ENCODE measurements around the gene C1QTNF12. TPM values are rescaled to one million over a fixed set of nuclear protein-coding genes. Genes with fewer than 3 reads are reported as not detected.
A peak's percentile ranks its signal among the peaks of the same experiment; 100 is the strongest.

C1QTNF12 gene
- total RNA-seq, 1 donor from 2014 or later, result 2.2 TPM

GRCh38 chr1:1286313-1287261, 40.1 kb upstream of the C1QTNF12 start:
- intact Hi-C loops (cut with micrococcal nuclease), result no loop called here
- Mint-ChIP-seq H3K27me3 (ENCODE audit: insufficient read depth) (no peaks in the 10 kb centered on the region), H3K4me3 (no peak overlapping the region), H3K36me3 (ENCODE audit: low read depth) (no peaks in the 10 kb centered on the region), H3K27ac (no peak overlapping the region), H3K9me3 (no peaks in the 10 kb centered on the region), H3K4me1 (ENCODE audit: low read depth) (no peaks in the 10 kb centered on the region)
- DNase-seq (ENCODE audit: low spot score), result no peak

GRCh38 chr1:1285611-1286311, 39.2 kb upstream of the C1QTNF12 start:
- DNase-seq (ENCODE audit: low spot score), result no peak
- H3K36me3 Mint-ChIP-seq (ENCODE audit: low read depth), result no peaks in the 10 kb centered on the region
- no peaks in the 10 kb centered on the region for H3K27me3 Mint-ChIP-seq (ENCODE audit: insufficient read depth)
- H3K4me1 Mint-ChIP-seq (ENCODE audit: low read depth), result no peaks in the 10 kb centered on the region
- H3K27ac Mint-ChIP-seq, result no peak overlapping the region
- intact Hi-C loops (cut with micrococcal nuclease), result no loop called here
- H3K4me3 Mint-ChIP-seq, result no peak overlapping the region
- H3K9me3 Mint-ChIP-seq, result no peaks in the 10 kb centered on the region

DNA sequence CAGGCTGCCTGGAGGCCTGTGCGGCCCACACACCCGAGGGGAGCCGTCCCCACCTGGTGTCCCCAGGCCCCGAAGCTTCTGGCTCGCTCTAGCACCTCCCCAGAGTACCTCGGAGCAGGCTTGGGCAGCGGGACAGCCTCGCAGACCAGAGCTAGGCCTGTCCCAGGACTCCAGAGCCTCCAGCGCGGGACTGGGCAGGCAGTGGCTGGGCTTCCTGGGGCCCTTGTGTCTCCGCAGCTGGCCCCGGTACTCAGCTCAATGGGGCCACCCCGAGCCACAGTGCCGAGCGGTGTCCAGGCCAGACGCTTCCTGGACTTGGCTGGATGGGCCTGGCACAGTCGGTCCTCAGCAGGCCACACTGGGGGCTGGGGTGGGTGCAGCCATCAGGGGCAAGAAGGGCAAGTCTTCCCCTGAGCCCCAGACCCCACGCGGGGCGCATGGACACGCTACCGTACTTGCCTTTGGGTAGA, 38.6 kb upstream of the C1QTNF12 start:
- Mint-ChIP-seq H3K36me3 (ENCODE audit: low read depth) (no peaks in the 10 kb centered on the region), H3K27ac (no peak overlapping the region), H3K4me1 (ENCODE audit: low read depth) (no peaks in the 10 kb centered on the region), H3K27me3 (ENCODE audit: insufficient read depth) (no peaks in the 10 kb centered on the region), H3K9me3 (no peaks in the 10 kb centered on the region), H3K4me3 (no peak overlapping the region)
- intact Hi-C loops (cut with micrococcal nuclease), result no loop called here
- DNase-seq (ENCODE audit: low spot score), result no peak

DNA sequence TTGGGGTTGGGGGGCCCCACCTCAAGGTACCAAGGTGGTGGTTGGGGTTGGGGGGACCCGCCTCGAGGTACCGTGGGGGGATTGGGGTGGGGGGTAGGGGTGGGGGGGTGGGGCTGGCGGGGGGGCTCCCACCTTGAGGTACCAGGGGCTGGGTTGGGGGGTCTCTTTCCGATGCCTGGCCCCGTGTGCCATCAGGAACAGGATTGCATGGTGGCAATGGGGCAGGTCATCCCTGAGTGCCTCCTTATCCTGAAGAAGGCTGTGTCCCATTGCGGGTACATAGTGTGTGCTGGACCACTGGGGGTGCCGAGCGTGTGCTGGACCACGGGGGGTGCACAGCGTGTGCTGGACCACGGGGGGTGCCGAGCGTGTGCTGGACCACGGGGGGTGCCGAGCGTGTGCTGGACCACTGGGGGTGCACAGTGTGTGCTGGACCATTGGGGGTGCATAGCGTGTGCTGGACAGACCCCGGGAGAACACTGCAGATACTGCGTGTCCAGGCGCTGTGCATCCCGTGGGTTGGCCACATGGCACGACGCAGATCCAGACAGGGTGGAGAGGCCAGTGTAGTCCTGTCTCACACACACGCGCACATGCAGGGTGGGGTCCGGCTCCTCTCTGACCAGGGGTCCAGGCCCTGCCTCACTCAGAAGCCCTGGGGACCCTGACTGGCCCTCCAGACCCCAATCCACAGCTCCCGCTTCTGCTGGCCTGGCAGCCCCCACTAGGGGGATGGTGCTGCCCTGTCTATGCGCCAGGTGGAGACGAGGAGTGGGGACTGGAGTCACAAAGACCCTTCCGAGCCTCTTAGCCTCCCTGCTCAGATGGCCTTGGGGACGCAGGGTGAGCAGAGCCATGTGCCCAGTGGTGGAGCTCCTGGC, 37.9 kb upstream of the C1QTNF12 start:
- H3K36me3 Mint-ChIP-seq (ENCODE audit: low read depth), result no peaks in the 10 kb centered on the region
- no peaks in the 10 kb centered on the region for H3K4me1 Mint-ChIP-seq (ENCODE audit: low read depth)
- no peaks in the 10 kb centered on the region for H3K27me3 Mint-ChIP-seq (ENCODE audit: insufficient read depth)
- H3K9me3 Mint-ChIP-seq, result no peaks in the 10 kb centered on the region
- H3K27ac Mint-ChIP-seq, result no peak overlapping the region
- intact Hi-C loops (cut with micrococcal nuclease), result no loop called here
- H3K4me3 Mint-ChIP-seq, result no peak overlapping the region
- DNase-seq (ENCODE audit: low spot score), result no peak

DNA sequence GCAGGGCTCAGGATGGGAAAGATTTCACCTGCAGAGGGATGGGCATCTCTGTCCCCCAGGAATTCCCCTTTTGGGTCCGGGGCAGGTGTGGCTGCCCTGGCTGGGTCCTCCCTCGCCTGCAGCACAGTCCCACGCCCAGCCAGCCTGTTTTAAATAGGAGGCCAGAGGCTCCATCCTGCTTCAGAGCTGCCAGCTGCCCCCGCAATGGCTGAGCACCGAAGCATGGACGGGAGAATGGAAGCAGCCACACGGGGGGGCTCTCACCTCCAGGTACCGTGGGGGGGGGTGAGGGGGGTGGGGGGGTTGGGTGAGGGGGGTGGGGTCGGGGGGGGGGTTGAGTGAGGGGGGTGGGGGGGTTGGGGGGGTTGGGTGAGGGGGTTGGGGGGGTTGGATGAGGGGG, 37.3 kb upstream of the C1QTNF12 start:
- Mint-ChIP-seq H3K36me3 (ENCODE audit: low read depth) (no peaks in the 10 kb centered on the region), H3K27ac (no peak overlapping the region), H3K9me3 (no peaks in the 10 kb centered on the region), H3K27me3 (ENCODE audit: insufficient read depth) (no peaks in the 10 kb centered on the region), H3K4me3 (no peak overlapping the region), H3K4me1 (ENCODE audit: low read depth) (no peaks in the 10 kb centered on the region)
- intact Hi-C loops (cut with micrococcal nuclease), result no loop called here
- DNase-seq (ENCODE audit: low spot score), result no peak

DNA sequence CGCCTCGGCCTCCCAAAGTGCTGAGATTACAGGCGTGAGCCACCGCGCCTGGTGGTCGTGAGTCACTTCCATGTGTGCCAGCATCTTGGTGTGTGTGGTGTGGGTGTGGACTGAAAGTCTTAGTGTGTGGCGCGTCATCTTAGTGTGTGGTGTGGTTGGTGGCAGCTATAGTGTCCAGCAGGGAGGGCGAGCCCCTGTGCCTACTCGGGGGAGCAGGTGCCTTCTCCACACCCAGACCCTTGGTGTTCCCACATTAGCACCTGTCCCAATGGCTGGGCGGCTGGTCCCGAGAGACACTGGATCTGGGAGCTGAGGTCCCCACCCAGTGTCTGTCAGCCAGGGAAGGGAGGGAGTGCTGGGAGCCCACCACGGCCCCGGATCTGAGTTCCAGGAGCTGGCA, 36.5 kb upstream of the C1QTNF12 start:
- Mint-ChIP-seq H3K27ac (no peak overlapping the region), H3K36me3 (ENCODE audit: low read depth) (no peaks in the 10 kb centered on the region), H3K4me3 (no peak overlapping the region), H3K27me3 (ENCODE audit: insufficient read depth) (no peaks in the 10 kb centered on the region), H3K9me3 (no peaks in the 10 kb centered on the region), H3K4me1 (ENCODE audit: low read depth) (no peaks in the 10 kb centered on the region)
- DNase-seq (ENCODE audit: low spot score), result no peak
- intact Hi-C loops (cut with micrococcal nuclease), result no loop called here

DNA sequence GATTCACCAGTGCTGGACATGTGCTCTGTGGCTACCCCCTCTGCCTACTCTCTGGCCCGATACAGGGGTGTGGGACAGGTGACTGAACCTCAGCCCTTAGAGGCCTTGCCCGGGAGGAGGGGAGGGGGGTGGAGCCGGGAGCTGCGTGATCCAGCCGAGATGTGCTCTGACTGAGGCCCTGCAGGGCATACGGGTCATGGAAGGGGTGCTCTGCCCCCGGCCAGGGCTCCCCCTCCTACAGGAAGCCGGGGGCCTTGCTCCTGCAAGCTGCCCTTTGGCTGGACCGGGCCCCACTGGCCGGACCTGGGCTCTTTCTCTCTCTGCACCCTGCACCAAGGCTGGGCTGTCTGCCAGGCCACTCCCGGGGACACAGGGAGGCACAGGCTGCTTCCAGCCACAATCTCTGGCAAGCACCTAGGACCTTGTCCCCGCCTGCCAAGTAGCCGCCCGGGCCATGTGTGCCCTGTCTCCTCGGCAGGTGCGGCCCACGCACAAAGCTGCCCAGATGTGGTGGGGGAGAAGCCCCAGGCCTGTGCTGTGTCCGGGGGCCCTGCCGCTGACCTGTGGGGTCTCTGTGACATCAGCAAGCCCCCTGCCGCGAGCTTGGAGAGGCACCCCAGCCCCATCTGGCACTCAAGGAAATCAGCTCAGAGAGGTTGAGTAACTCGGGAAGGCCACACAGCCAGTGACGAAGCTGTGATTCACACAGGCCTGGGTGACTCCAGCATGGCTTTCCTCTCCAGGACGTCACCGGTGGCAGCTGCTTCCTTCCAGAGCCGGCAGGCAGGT, 35.2 kb upstream of the C1QTNF12 start:
- H3K36me3 Mint-ChIP-seq (ENCODE audit: low read depth), result no peaks in the 10 kb centered on the region
- no peak overlapping the region for H3K27ac Mint-ChIP-seq
- H3K9me3 Mint-ChIP-seq, result no peaks in the 10 kb centered on the region
- intact Hi-C loops (cut with micrococcal nuclease), result no loop called here
- no peak overlapping the region for H3K4me3 Mint-ChIP-seq
- no peaks in the 10 kb centered on the region for H3K4me1 Mint-ChIP-seq (ENCODE audit: low read depth)
- H3K27me3 Mint-ChIP-seq (ENCODE audit: insufficient read depth), result no peaks in the 10 kb centered on the region
- no peak for DNase-seq (ENCODE audit: low spot score)

GRCh38 chr1:1280782-1281481, 34.4 kb upstream of the C1QTNF12 start:
- no peak for DNase-seq (ENCODE audit: low spot score)
- H3K27me3 Mint-ChIP-seq (ENCODE audit: insufficient read depth), result no peaks in the 10 kb centered on the region
- H3K36me3 Mint-ChIP-seq (ENCODE audit: low read depth), result no peaks in the 10 kb centered on the region
- intact Hi-C loops (cut with micrococcal nuclease), result no loop called here
- H3K4me1 Mint-ChIP-seq (ENCODE audit: low read depth), result peaks cover under 1% of the 10 kb centered on the region
- H3K27ac Mint-ChIP-seq, result no peak overlapping the region
- H3K9me3 Mint-ChIP-seq, result no peaks in the 10 kb centered on the region
- H3K4me3 Mint-ChIP-seq, result no peak overlapping the region

GRCh38 chr1:1279028-1279427, 32.5 kb upstream of the C1QTNF12 start:
- Mint-ChIP-seq H3K4me3 (no peak overlapping the region), H3K36me3 (ENCODE audit: low read depth) (no peaks in the 10 kb centered on the region), H3K27ac (no peak overlapping the region), H3K27me3 (ENCODE audit: insufficient read depth) (no peaks in the 10 kb centered on the region), H3K9me3 (no peaks in the 10 kb centered on the region), H3K4me1 (ENCODE audit: low read depth) (peaks cover 6% of the 10 kb centered on the region)
- intact Hi-C loops (cut with micrococcal nuclease), result no loop called here
- no peak for DNase-seq (ENCODE audit: low spot score)

GRCh38 chr1:1278620-1279019, 32.1 kb upstream of the C1QTNF12 start:
- Mint-ChIP-seq H3K27ac (no peak overlapping the region), H3K4me3 (no peak overlapping the region), H3K4me1 (ENCODE audit: low read depth) (peaks cover 6% of the 10 kb centered on the region), H3K36me3 (ENCODE audit: low read depth) (no peaks in the 10 kb centered on the region), H3K9me3 (no peaks in the 10 kb centered on the region), H3K27me3 (ENCODE audit: insufficient read depth) (no peaks in the 10 kb centered on the region)
- intact Hi-C loops (cut with micrococcal nuclease), result no loop called here
- no peak for DNase-seq (ENCODE audit: low spot score)

GRCh38 chr1:1275836-1276235, 29.3 kb upstream of the C1QTNF12 start:
- DNase-seq (ENCODE audit: low spot score), result no peak
- Mint-ChIP-seq H3K9me3 (no peaks in the 10 kb centered on the region), H3K4me1 (ENCODE audit: low read depth) (peaks cover 27% of the 10 kb centered on the region), H3K27me3 (ENCODE audit: insufficient read depth) (no peaks in the 10 kb centered on the region), H3K36me3 (ENCODE audit: low read depth) (peaks cover 15% of the 10 kb centered on the region), H3K4me3 (peak overlapping the region; percentile 51), H3K27ac (no peak overlapping the region)
- intact Hi-C loops (cut with micrococcal nuclease), result no loop called here
